Peyer's patch (tissue), 4 donors: ENCODE measurements around the gene CPA1. TPM values are rescaled to one million over a fixed set of nuclear protein-coding genes. Genes with fewer than 3 reads are reported as not detected.

ENCODE experiments used
- DNase-seq, 3 donors: peaks; one replicate each; pipeline ENCODE4 v3.0.0-alpha.2; 2017 to 2019
- H3K27ac ChIP-seq, 4 donors: fragments of 200-600 bp; sonication (generic); one replicate each; pipeline ENCODE4 v1.5.1; 2016 to 2019
- H3K27me3 ChIP-seq, 2 donors: fragments of 200-600 bp; sonication (generic); one replicate each; pipeline ENCODE4 v1.5.1; 2019
- H3K36me3 ChIP-seq, 3 donors: fragments of 200-600 bp; sonication (generic); one replicate each; pipeline ENCODE4 v1.5.1; 2016 to 2019
- H3K4me1 ChIP-seq, 4 donors: fragments of 200-600 bp; sonication (generic); one replicate each; pipeline ENCODE4 v1.5.1; 2016 to 2019
- H3K4me3 ChIP-seq, 4 donors: fragments of 200-600 bp; sonication (generic); 1 replicate in 3 of 4; 2 replicates in 1 of 4; pipeline ENCODE4 v1.5.1; 2016 to 2019; ENCODE audit warnings: mild to moderate bottlenecking in 1 of 4
- H3K9me3 ChIP-seq, 4 donors: fragments of 200-600 bp; sonication (generic); one replicate each; pipeline ENCODE4 v1.5.1; 2016 to 2019; ENCODE audit warnings: mild to moderate bottlenecking in 1 of 4
- CTCF ChIP-seq, 6 experiments: fragments of 450-650 bp in 4 of 6; fragments of 200-600 bp in 2 of 6; sonication (generic) in 1 of 6; IDR thresholded peaks; one replicate each; pipeline ENCODE4 v1.5.1; 2017 to 2019; ENCODE audit warnings: antibody characterized with exemption in 6 of 6, mild to moderate bottlenecking in 3 of 6, moderate library complexity in 1 of 6
- POLR2A ChIP-seq, 2 donors: fragments of 450-650 bp; IDR thresholded peaks; one replicate each; pipeline ENCODE4 v1.5.1; 2017; ENCODE audit warnings: antibody characterized with exemption in 2 of 2, mild to moderate bottlenecking in 2 of 2, moderate library complexity in 2 of 2
- total RNA-seq, 4 donors: library from RNA; depleted of rRNA; stranded (reverse); fragments of >200 nt; gene quantifications; one replicate each; pipeline ENCODE4 v1.1.0, GENCODE V29; 2016

CPA1 gene
- total RNA-seq, 4 donors from 2014 or later: not detected

- Histone ChIP-seq H3K4me3 (no peak overlapping the region), H3K4me1 (no peaks in the 10 kb centered on the region), H3K9me3 (no peaks in the 10 kb centered on the region), H3K27ac (no peak overlapping the region), H3K36me3 (no peaks in the 10 kb centered on the region), H3K27me3 (no peaks in the 10 kb centered on the region)
- no peak for DNase-seq
- TF ChIP-seq CTCF (IDR thresholded peaks at IDR 0.05) (no peak), POLR2A (IDR thresholded peaks at IDR 0.05) (no peak)
Observed at GRCh38 chr7:130396109-130396508, 15.8 kb downstream of the CPA1 start.

- H3K4me1 ChIP-seq: no peaks in the 10 kb centered on the region
- H3K36me3 ChIP-seq: peaks cover 0 to 1% (median 0%) of the 10 kb centered on the region in 3 donors
- no peak for DNase-seq
- H3K27ac ChIP-seq: no peak overlapping the region
- H3K27me3 ChIP-seq: no peaks in the 10 kb centered on the region
- TF ChIP-seq CTCF (IDR thresholded peaks at IDR 0.05): no peak
- no peak for TF ChIP-seq POLR2A (IDR thresholded peaks at IDR 0.05)
- no peak overlapping the region for H3K4me3 ChIP-seq
- H3K9me3 ChIP-seq: no peaks in the 10 kb centered on the region
Observed at GRCh38 chr7:130397051-130397757, 16.9 kb downstream of the CPA1 start.

GRCh38 chr7:130397758-130398073 is 17.4 kb downstream of the CPA1 start:
- H3K27ac ChIP-seq: no peak overlapping the region
- no peak for TF ChIP-seq POLR2A (IDR thresholded peaks at IDR 0.05)
- no peak for TF ChIP-seq CTCF (IDR thresholded peaks at IDR 0.05)
- no peaks in the 10 kb centered on the region for H3K27me3 ChIP-seq

GRCh38 chr7:130398526-130399090 is 18.3 kb downstream of the CPA1 start:
- no peaks in the 10 kb centered on the region for H3K27me3 ChIP-seq
- no peak for DNase-seq
- no peaks in the 10 kb centered on the region for H3K9me3 ChIP-seq
- no peaks in the 10 kb centered on the region for H3K4me1 ChIP-seq
- peaks cover 0 to 11% (median 0%) of the 10 kb centered on the region in 3 donors for H3K36me3 ChIP-seq
- TF ChIP-seq CTCF (IDR thresholded peaks at IDR 0.05) (no peak), POLR2A (IDR thresholded peaks at IDR 0.05) (no peak)
- H3K4me3 ChIP-seq: no peak overlapping the region
- no peak overlapping the region for H3K27ac ChIP-seq

More at GRCh38 chr7:130397758-130398073, 17.4 kb downstream of the CPA1 start:
- Histone ChIP-seq H3K36me3 (peaks cover 0 to 5% (median 0%) of the 10 kb centered on the region in 3 donors), H3K4me3 (no peak overlapping the region), H3K4me1 (no peaks in the 10 kb centered on the region), H3K9me3 (no peaks in the 10 kb centered on the region)
- no peak for DNase-seq

GRCh38 chr7:130400120-130400572 is 19.9 kb downstream of the CPA1 start:
- no peak overlapping the region for H3K27ac ChIP-seq
- TF ChIP-seq CTCF (IDR thresholded peaks at IDR 0.05) (no peak), POLR2A (IDR thresholded peaks at IDR 0.05) (no peak)
- DNase-seq: no peak
- no peaks in the 10 kb centered on the region for H3K4me1 ChIP-seq
- no peaks in the 10 kb centered on the region for H3K9me3 ChIP-seq
- no peaks in the 10 kb centered on the region for H3K27me3 ChIP-seq
- H3K4me3 ChIP-seq: no peak overlapping the region
- H3K36me3 ChIP-seq: peaks cover 0 to 11% (median 0%) of the 10 kb centered on the region in 3 donors
